Right lobe of liver (tissue), 4 donors: ENCODE data around the gene CYP4F3.

Source experiments
- CTCF ChIP-seq, 4 donors: fragments of 200-600 bp in 3 of 4; fragments of 450-650 bp in 1 of 4; IDR thresholded peaks; one replicate each; pipeline versions ENCODE4 v1.5.1 to v1.8.0; 2016 to 2022; ENCODE audit warnings: antibody characterized with exemption in 4 of 4, mild to moderate bottlenecking in 2 of 4
- POLR2A ChIP-seq: fragments of 450-650 bp; IDR thresholded peaks from one replicate; pipeline ENCODE4 v1.6.1; 2017; ENCODE audit warnings: antibody characterized with exemption, mild to moderate bottlenecking
- donor health status: DM: no; HTN: no; CAD: no.
- donor health status: DM: no; HTN: no; CAD: no.
- donor health status: DM: no; HTN: yes; CAD: no.

DNA sequence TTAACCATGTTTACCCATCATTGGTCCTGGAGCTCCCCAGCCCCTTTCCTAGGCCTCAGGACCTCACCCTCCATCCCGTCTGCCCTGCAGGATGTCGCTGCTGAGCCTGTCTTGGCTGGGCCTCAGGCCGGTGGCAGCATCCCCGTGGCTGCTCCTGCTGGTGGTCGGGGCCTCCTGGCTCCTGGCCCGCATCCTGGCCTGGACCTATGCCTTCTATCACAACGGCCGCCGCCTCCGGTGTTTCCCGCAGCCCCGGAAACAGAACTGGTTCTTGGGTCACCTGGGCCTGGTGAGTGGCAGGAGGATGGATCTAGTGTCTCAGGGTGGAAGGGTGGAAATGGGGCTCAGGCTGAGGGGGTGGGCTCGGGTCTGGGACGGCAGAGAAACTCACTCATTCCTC lies 25.2 kb upstream of the CYP4F3 start:
- no peak for TF ChIP-seq CTCF (IDR thresholded peaks at IDR 0.05)
- no peak for TF ChIP-seq POLR2A
